GM13976 (cell line): ENCODE results near the gene MYLK.
A peak's percentile ranks its signal among the peaks of the same experiment; 100 is the strongest.
"Not testable (repeated sequence)": the region's sequence is repeated elsewhere in the genome, so short reads cannot be mapped to it uniquely, and the experiment has no call there.

ENCODE experiments used
- DNase-seq: peaks from one replicate; pipeline ENCODE4 v3.0.0; 2012; ENCODE audit warnings: low spot score
- CTCF ChIP-seq: IDR thresholded peaks from 2 replicates; pipeline ENCODE4 v1.5.1; 2012; ENCODE audit warnings: borderline replicate concordance, mild to moderate bottlenecking; ENCODE audit not compliant: insufficient read depth; ENCODE audit errors: extremely low read depth, missing control alignments, control extremely low read depth
- in situ Hi-C: fragments of 300-500 bp; cut with MboI; formaldehyde crosslinking; loops from one replicate; pipeline ENCODE4 v1.12.0; 2022; ENCODE audit warnings: low sequenced_read_pairs, mixed read lengths, inconsistent platforms; ENCODE audit not compliant: unreplicated experiment

The MYLK gene

GRCh38 chr3:123708531-123708930 is 175.6 kb downstream of the MYLK start:
- no peak for DNase-seq
- in situ Hi-C loops, result no loop called here
- TF ChIP-seq CTCF, result no peak

- in situ Hi-C loops, result not testable (repeated sequence)
Measured at GRCh38 chr3:123707641-123708040, 176.5 kb downstream of the MYLK start.

GRCh38 chr3:123706871-123707270 is 177.3 kb downstream of the MYLK start:
- in situ Hi-C loops, result no loop called here
- TF ChIP-seq CTCF, result no peak
- no peak for DNase-seq

More at GRCh38 chr3:123707641-123708040, 176.5 kb downstream of the MYLK start:
- DNase-seq, result not testable (repeated sequence)

GRCh38 chr3:123705488-123706285 is 178.4 kb downstream of the MYLK start:
- in situ Hi-C loops, result no loop called here
- no peak for TF ChIP-seq CTCF
- DNase-seq, result no peak

GRCh38 chr3:123703663-123704062 is 180.5 kb downstream of the MYLK start:
- in situ Hi-C loops, DNase-seq: not testable (repeated sequence)

DNA sequence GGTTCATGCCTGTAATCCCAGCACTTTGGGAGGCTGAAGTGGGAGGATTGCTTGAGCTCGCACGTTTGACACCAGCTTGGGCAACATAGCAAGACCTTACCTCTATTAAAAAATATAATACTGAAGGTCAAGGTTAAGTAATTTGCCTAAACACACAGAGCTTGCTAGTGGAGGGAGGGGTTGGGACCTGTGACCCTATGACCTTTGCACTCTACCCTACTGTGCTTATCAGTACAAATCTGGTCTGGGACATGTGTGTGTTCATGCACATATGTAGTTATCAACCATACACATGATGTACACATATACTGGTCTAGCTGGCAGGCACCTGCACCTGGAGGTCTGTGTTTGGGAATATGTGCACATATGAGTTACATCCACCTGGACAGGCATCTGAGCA is 181.4 kb downstream of the MYLK start:
- in situ Hi-C loops, result no loop called here
- no peak for DNase-seq
- no peak for TF ChIP-seq CTCF

GRCh38 chr3:123702057-123702456 is 182.1 kb downstream of the MYLK start:
- in situ Hi-C loops, DNase-seq: not testable (repeated sequence)
- peak; percentile 33 for TF ChIP-seq CTCF
